ENCODE data around the gene BCKDHB.
A peak's percentile ranks its signal among the peaks of the same experiment; 100 is the strongest.

The BCKDHB gene

DNA sequence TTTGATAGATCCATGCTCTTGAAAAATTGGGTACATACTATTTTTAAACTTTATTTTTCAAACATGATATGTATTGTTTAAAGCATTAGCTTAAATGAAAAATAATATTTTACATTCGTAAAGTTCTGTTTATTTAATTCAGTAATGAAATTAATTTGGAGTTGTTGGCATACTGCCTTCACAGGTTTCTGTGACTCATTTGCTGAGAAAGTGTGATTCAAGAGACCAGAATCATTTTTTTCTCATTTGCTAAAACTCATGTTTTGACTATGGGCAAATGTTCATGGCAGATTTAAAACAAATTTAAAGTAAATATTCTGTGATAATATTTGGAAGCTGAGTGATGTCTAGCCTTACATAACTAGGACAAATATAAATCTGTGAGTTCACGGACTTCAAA lies 230.4 kb downstream of the BCKDHB start:
- no peak for DNase-seq

DNA sequence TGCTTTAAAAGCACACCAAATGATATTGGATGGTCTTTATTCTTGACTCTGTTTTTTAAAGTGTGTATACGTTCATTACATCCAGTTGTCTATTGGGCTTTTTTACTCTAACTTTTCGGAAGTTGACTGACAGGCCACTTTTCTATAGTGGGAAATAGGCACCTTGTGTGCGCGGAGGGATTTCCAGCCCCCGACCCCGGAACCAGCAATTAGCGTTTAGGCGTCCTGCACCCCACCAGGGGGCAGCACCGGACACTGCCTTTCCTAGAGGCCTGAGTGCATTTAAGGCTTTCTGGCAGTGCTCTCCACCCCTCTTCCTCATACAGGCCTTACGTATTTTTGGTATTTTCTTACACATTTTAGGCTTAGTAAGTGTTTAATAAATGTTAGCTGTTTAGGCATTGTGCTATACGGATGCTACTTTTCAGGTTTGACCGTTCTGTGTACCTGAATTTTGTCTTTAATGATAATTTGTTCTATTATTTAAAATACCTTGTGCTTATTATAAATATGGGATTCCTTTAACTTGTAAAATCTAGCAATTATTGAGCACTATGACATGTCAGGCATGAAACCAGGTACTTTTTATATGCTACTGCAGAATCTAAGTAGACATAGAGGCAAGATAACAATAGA lies 231.8 kb downstream of the BCKDHB start:
- DNase-seq: peak; percentile 3

DNA sequence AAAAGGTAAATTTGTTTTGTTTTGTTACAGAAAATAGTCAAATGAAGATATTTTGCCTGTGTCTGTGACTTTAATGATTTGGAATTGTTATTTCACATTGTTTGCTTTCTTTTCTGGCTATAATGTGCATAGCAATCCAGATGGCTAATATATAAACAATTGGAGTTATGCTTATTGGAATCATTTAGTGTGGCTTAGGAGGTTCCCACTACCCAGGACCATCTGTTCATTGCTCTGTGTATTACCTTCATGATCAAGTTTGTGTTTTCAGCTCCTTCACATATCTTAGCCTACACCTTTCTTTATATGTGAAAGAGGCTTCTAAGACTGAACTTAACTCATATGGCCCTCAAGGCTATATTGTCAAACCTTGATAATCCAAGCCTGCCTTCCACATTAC lies 232.9 kb downstream of the BCKDHB start:
- no peak for DNase-seq

DNA sequence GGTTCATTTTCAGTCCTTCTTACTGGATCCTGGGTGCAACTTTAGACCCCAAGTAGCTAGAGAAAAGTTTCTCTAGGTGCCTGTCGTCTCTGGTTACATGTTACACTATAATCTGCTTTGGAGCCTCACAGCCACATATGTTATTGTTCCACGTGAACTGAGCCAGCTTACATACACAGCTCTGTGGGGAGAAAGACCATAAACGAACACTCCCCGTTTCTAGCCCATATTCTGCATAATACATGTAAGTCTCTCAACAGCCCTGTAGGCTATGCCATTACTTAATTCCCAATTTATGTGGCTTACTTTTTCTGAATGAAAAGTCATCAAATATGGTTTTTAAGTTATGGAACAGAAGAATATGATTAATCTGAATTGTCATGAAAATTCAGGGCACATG lies 233.8 kb downstream of the BCKDHB start:
- no peak for DNase-seq

DNA sequence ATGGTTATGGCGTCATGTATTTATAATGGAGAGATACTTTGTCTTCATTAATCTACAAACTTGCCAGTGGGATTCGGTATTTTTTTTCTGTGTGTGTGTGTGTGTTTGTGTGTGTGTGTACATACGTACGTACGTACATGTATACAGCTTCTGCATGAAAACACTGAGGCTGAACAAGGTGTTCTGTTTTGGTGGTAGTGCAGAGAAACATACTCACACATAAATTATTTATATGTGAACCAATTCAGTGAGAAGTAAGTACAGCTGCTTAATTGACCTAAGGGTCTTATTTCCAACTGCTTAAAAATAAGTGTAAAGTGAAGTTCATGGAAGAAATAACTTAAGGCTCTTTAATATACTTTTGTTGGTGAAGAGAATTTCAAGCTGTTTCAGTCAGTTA lies 234.2 kb downstream of the BCKDHB start:
- no peak for DNase-seq

DNA sequence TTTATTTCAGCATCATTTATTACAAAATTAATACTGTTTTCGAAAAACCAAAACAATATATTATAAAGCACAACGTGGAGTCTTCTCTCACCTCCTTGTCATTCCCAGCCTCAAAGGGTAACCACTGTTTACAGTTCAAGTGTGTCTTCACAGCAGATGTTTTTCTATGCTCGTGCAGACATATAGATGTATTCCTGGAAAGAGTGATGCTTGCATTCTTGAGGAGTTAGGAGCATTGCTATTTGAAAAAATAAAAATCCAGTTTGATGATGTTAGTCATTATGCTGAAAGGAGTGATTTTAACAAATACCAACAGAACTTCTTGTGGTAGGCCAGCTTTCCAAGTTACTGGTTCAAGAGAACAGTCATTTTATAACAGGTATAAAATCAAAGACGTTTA lies 234.9 kb downstream of the BCKDHB start:
- no peak for DNase-seq

DNA sequence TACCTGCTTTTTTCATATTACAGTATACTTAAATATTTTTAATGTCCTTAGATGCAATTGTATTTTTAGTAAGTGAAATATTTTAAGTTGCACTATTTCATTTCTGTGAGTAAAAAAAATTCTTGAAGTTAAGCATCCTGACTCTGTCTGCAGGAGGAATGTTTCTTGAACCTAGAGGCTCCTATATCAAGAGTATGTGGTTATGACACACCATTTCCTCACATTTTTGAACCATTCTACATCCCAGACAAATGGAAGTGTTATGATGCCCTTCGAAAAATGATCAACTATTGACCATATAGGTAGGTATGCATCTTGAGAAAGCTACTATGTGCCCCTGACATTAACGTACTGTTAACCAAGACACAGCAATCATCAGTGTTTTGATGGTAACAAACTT lies 237.0 kb downstream of the BCKDHB start:
- DNase-seq: no peak

DNA sequence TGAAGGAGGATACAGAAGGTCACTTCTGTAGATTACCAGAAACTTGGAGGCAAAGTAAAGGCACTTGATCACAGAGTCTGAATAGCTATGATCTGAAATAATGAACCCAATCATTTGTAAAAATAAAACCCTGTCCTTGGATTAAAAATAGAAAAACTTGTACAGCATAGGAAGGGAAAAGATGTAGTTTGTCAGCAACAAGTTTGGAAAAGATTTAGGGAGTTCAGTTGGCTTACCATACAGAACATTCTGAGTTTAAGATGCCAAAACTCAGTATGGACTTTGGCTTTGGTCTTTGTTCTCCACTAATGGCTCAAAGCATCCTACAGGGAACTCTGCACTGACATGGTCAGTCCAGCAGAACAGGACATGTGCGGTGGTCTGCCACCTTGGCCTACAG lies 240.6 kb downstream of the BCKDHB start:
- no peak for DNase-seq

DNA sequence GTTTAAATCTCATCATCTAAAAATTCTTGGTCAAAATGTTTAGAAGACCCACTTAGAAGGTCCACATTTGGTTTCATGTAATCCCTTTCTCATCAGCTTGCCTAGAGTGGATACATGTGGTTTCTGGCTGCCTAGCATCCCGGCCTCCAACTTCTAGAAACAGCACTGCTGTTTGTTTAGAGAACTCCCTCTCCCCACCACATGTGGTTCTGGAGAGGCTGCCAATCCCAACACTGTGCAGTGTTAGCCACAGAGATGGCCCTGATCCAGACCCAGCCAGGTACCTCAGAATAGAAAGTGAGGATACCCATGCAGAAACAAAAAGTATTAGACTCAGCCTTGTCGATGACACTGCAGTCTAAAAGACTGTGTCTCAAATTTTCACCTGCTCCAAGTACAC lies 241.8 kb downstream of the BCKDHB start:
- no peak for DNase-seq

DNA sequence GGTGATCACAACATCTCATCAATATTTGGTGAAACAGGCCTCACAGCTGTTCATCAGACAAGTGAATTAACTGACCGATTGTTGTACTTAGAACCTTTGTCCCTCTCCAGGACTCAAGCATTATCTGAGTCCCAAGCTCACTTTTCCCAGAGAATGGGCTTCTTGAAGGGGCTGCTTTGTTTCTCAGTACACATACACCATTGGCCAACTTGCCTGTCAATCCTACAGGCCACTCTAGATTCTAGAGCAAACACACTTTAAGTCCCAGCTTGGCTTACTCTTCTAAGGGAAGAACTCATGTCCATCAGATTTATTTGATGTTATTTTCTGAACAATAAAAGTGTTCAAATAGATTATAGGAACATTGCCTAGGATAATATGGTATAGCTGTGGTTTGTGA lies 249.5 kb downstream of the BCKDHB start:
- DNase-seq: no peak

DNA sequence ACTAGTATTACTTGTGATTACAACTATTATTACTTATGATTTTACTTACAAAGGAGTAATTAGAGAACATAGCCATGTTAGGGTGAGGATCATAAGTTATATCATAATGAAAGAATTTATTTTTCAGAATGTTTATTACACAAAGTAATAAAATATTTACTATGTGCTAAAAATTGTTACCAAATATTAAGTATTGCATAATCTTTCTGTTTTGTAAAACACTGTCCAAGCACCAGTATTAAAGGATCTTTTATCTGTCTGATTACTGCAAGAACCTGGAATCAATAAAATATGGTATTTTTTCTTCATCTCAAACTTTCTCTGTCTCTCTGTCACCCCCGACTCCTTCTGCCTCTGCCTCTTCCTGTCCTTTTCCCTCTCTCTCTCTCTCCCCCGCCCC lies 250.1 kb downstream of the BCKDHB start:
- DNase-seq: no peak

DNA sequence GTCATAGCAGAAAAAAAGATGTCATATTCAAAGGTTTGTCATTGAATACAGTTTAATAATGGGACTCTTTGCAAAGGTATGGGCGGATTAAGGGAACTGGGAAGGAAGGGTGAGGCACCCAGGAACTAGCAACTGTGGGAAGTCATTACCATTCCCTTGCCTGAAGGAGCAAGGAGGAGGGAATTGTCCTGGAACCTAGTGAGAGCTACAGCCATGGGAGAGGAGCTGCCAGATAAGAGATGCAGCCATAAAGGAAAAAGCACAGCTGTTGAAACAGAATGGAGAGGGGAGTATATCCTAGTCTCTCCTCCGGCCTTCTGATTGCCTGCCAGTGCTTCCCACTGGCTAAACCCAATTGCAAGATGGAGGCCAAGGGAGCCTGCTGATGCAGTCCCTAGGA lies 250.6 kb downstream of the BCKDHB start:
- DNase-seq: no peak

DNA sequence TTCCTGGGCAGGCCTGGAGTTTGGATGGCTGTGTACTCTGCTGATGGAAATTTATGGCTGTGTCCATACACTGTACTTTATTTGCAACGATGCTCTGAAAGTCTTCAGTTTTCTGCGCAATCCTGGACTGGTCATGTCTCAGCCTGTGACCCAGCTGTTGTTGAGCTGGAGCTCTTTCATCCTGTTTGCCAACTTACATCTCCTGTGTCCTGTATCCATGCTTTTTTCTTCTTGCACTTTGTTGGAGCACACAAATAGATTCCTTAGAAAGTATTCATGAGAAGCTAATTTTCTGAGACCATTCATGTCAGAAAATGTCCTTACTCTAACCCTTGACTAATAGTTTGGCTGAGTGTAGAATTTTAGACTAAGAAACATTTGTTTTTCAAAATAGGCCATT lies 251.2 kb downstream of the BCKDHB start:
- DNase-seq: no peak

DNA sequence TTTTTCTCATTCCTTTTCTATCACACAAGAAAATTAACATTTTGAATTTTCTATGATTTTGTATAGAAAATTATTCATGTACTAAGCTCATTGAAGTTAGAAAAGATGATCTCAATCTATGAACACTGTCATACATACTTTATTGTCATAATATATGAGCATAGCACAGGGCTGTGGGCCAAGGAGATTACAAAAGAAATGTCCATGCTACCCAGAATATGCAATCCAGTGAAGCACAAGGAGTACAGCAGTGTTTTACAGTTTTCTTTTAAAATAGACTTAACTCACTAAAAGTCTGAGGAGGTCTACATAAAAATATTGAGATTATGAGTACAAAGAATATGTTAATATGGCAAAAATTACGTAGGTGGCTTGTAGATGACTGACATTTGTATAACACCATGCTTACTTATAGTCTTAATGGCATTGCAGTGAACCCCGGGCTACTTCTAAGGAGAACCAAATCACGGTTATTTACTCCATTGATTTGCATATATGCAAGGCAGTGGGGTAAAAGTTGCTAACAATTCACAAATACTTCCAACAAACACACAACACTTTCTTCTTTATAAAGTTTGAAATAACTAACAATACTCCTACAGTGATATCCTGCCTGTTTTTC lies 257.1 kb downstream of the BCKDHB start:
- DNase-seq: no peak

DNA sequence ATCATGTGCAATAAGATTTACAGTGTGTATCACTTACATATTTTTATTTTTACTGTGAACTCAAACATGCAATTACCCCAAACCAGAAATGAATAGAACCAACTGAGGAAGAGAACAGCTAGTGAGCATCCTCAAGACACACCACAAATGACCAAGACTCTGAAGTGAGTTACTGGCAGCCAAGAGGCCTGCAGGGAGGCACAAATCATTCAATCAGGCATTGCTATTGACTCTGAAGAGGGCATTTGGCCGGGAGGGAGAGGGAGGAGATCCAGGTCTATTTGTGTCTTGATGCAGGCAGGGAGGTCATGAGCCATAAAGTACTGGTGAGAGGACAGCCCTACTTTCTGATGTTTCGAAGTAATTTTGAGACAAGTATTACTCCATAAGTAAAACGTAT lies 257.7 kb downstream of the BCKDHB start:
- no peak for DNase-seq

DNA sequence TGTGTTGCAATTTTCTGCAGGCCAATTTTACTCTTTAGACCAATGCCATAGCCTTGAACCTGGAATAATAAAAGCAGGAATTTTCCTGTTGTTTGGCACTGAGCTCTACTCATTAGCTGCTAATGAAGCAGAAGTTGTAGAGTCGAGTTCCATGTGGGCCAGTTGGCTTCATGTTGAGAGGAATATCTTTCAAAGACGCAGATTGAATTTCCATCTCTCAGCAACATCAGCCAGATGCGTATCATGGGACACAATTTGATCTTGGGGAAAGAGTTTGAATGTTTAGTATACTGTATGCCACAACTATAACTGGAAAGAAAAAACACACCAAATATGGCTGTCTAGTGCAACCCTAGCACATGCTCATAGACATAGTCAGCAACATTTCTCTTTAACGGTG lies 259.6 kb downstream of the BCKDHB start:
- DNase-seq: no peak

DNA sequence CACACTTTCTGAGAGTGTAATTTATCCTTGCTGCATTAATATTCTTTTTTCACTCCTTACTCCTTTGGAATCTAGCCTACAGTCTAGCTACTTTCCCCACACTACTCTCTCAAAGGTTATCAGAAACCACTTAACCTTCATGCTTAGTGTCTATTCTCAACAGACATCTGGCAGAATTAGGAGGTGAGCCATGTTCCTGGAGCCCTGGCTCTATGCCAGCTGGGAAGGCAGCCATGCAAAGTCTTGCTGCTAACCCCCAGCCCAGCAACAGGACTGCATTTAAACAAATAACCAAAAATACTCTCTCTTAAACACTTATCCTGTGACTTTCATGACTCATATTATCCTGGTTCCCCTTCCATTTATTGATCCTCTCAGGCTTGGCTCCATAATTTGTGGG lies 260.2 kb downstream of the BCKDHB start:
- DNase-seq: peak; percentile 77

DNA sequence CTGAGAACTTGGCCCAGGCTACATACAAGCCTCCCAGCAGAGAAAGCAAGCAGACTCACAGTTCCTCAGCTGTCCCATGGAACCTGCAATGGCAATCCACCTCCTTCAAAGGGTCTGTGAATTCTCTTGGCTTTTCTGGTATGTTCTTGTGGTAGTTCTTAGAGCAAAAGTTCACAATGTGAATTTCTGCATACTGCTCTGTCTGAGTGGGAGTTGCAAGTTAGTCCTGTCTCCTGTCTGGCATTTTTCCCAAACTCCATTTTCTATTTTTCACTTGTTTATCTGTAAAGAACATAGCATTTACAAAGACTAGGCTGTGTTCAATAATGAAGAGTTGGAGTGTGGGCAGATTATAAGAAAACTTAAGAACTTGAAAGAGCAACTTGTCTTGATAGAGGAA lies 269.9 kb downstream of the BCKDHB start:
- no peak for DNase-seq

DNA sequence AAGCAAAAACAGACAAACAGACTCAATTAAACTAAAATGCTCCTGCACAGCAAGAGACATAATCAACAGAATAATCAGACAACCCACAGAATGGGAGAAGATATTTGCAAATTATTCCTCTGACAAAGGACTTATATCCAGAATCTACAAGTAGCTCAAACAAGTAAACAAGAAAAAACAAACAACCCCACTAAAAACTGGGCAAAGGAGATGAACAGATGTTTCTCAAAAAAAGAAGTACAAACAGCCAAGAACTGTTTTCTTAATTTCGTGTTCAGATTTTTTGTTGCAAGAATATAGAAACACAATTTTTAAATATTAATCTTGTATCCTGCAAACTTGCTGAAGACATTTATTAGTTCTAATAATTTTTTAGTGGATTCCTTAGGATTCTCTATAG lies 274.1 kb downstream of the BCKDHB start:
- DNase-seq: no peak

DNA sequence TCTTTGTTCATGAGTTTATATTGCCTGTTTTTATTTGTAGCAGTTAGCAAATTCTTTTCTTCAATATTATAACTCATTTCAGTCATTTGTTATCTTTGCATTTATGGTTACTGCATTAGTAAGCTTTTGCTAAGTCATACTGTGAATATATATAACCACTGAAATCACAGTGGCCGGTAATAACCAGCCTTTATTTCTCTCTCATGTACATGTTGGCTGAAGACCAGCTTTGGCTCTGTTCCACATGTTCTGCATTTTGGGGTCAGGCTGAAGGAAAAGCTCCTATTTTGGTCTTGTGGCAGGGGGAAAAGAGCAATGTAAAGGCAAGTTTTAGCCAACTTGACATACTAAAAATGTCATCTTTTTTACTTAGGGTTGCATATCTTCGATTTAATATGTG lies 276.3 kb downstream of the BCKDHB start:
- no peak for DNase-seq

DNA sequence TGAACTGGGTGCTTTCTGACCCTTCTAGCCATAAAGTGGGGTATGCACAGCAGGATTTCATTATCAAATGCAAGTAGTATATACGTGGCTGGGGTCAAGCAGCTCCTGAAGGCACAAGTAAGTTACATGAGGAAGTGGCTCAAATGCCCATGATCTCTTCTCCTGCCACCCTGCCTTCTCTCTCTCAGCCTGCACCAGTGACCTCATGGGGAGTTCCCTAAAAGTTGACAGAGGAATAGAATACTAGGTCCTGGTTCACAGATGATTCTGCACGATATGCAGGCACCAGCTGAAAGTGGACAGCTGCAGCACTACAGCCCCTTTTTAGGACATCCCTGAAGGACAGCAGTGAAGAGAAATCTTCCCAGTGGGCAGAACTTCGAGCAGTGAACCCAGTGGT lies 282.0 kb downstream of the BCKDHB start:
- DNase-seq: no peak
